SK-N-SH treated with all-trans-retinoic acid at 6 μM for 48 hours (cell line): Measurements from ENCODE around the gene IZUMO3.

Source experiments
- ARNTL ChIP-seq: fragments of 450-650 bp; formaldehyde crosslinking; IDR thresholded peaks from 2 replicates; pipeline ENCODE4 v1.5.0; 2020; ENCODE audit warnings: low read depth, mild to moderate bottlenecking, moderate library complexity, borderline replicate concordance
- CREB5 ChIP-seq: fragments of 250-450 bp; sonication (Bioruptor Pico); IDR thresholded peaks from 2 replicates; pipeline ENCODE4 v1.5.1; 2020; ENCODE audit warnings: low read depth, mild to moderate bottlenecking, moderate library complexity
- CSRNP3 ChIP-seq: fragments of 250-450 bp; sonication (Bioruptor Pico); IDR thresholded peaks from 2 replicates; pipeline ENCODE4 v1.5.1; 2021; ENCODE audit warnings: mild to moderate bottlenecking, moderate library complexity
- ESRRG ChIP-seq: fragments of 250-450 bp; sonication (Bioruptor Pico); IDR thresholded peaks from 2 replicates; pipeline ENCODE4 v1.6.1; 2021; ENCODE audit warnings: mild to moderate bottlenecking
- GLIS3 ChIP-seq: fragments of 250-450 bp; sonication (Bioruptor Pico); IDR thresholded peaks from 2 replicates; pipeline ENCODE4 v1.5.0; 2020; ENCODE audit warnings: mild to moderate bottlenecking, moderate library complexity
- ISL1 ChIP-seq: fragments of 250-450 bp; sonication (Bioruptor Pico); IDR thresholded peaks from 2 replicates; pipeline ENCODE4 v2.1.2; 2022; ENCODE audit warnings: mild to moderate bottlenecking, moderate library complexity
- OSR1 ChIP-seq: fragments of 250-450 bp; sonication (Bioruptor Pico); IDR thresholded peaks from 2 replicates; pipeline ENCODE4 v1.8.0; 2022; ENCODE audit warnings: moderate library complexity, mild to moderate bottlenecking, inconsistent platforms
- PATZ1 ChIP-seq: fragments of 250-450 bp; sonication (Bioruptor Pico); IDR thresholded peaks from 2 replicates; pipeline ENCODE4 v1.8.0; 2020; ENCODE audit warnings: mild to moderate bottlenecking, moderate library complexity, borderline replicate concordance
- PPARA ChIP-seq: fragments of 250-450 bp; sonication (Bioruptor Pico); IDR thresholded peaks from 2 replicates; pipeline ENCODE4 v1.5.0; 2020; ENCODE audit warnings: mild to moderate bottlenecking, borderline replicate concordance
- SNAI2 ChIP-seq: fragments of 250-450 bp; sonication (Bioruptor Pico); IDR thresholded peaks from 2 replicates; pipeline ENCODE4 v1.5.0; 2020; ENCODE audit warnings: mild to moderate bottlenecking, moderate library complexity
- ZFP3 ChIP-seq: fragments of 250-450 bp; sonication (Bioruptor Pico); IDR thresholded peaks from 2 replicates; pipeline ENCODE4 v1.5.0; 2020; ENCODE audit warnings: mild to moderate bottlenecking, moderate library complexity
- ZFP30 ChIP-seq: fragments of 450-650 bp; formaldehyde crosslinking; IDR thresholded peaks from 2 replicates; pipeline ENCODE4 v1.5.0; 2022; ENCODE audit warnings: mild to moderate bottlenecking, moderate library complexity
- ZNF565 ChIP-seq: fragments of 450-650 bp; formaldehyde crosslinking; conservative IDR thresholded peaks from 2 replicates; pipeline ENCODE4 v1.5.0; 2020; ENCODE audit warnings: low read depth, mild to moderate bottlenecking, moderate library complexity
- TF ChIP-seq, protein P1 (sequence below): fragments of 250-450 bp; sonication (Bioruptor Pico); IDR thresholded peaks from 2 replicates; pipeline ENCODE4 v1.5.0; 2020; ENCODE audit warnings: mild to moderate bottlenecking, moderate library complexity

DNA sequence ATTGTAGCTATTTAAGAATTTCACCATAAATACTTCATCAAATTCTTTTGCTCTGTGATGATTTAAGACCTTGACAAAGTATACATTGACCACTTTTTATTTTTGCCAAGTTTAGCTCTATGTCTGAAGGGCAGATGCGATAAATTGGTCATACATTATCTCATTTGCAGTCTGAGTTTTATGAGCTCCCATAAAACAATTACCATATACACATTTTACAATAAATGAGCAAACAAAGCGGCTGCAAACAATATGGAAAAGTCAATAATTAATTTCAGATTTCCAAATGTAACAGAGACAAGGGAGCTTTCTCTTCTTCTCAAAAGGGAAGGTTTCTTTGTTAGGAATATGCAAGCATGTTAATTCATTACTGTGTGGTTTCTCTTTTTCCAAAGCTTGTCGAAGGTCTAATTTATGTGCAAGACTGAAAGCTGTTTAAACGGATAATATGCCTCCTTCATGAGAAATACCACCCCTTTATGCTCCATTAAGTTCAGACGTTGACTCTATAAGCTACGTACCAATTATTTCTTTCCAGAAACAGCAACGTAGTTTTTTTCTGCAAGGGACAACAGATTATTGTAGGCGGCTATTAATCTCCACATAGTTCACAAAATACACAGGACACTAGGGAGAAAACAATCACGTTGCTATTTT is 7.0 kb upstream of the IZUMO3 start:
- no peak for TF ChIP-seq OSR1 (CRISPR knock-in tag)
- TF ChIP-seq ESRRG (CRISPR knock-in tag), result no peak
- TF ChIP-seq ZNF565 (CRISPR knock-in tag), result no peak
- TF ChIP-seq, protein P1, sequence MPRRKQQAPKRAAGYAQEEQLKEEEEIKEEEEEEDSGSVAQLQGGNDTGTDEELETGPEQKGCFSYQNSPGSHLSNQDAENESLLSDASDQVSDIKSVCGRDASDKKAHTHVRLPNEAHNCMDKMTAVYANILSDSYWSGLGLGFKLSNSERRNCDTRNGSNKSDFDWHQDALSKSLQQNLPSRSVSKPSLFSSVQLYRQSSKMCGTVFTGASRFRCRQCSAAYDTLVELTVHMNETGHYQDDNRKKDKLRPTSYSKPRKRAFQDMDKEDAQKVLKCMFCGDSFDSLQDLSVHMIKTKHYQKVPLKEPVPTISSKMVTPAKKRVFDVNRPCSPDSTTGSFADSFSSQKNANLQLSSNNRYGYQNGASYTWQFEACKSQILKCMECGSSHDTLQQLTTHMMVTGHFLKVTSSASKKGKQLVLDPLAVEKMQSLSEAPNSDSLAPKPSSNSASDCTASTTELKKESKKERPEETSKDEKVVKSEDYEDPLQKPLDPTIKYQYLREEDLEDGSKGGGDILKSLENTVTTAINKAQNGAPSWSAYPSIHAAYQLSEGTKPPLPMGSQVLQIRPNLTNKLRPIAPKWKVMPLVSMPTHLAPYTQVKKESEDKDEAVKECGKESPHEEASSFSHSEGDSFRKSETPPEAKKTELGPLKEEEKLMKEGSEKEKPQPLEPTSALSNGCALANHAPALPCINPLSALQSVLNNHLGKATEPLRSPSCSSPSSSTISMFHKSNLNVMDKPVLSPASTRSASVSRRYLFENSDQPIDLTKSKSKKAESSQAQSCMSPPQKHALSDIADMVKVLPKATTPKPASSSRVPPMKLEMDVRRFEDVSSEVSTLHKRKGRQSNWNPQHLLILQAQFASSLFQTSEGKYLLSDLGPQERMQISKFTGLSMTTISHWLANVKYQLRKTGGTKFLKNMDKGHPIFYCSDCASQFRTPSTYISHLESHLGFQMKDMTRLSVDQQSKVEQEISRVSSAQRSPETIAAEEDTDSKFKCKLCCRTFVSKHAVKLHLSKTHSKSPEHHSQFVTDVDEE (CRISPR knock-in tag), result no peak
- no peak for TF ChIP-seq ARNTL (CRISPR knock-in tag)
- no peak for TF ChIP-seq SNAI2 (CRISPR knock-in tag)
- no peak for TF ChIP-seq CSRNP3
- TF ChIP-seq ZFP3 (CRISPR knock-in tag), result no peak
- TF ChIP-seq PPARA, result no peak
- TF ChIP-seq PATZ1 (CRISPR knock-in tag), result no peak
- TF ChIP-seq ZFP30 (CRISPR knock-in tag), result no peak
- no peak for TF ChIP-seq GLIS3 (CRISPR knock-in tag)
- TF ChIP-seq ISL1 (CRISPR knock-in tag), result no peak
- no peak for TF ChIP-seq CREB5 (CRISPR knock-in tag)
